ENCODE measurements around the gene PSMD5.

Gene PSMD5

GRCh38 chr9:120768886-120769285 is 73.8 kb downstream of the PSMD5 start:
- Histone ChIP-seq H3K27ac (ENCODE audit: insufficient read depth, low read length, poor library complexity, severe bottlenecking) (no peak overlapping the region), H3K27me3 (replicated peaks; ENCODE audit: control insufficient read depth, insufficient read depth, low read length, poor library complexity, severe bottlenecking) (no peaks in the 10 kb centered on the region), H3K4me1 (ENCODE audit: control insufficient read depth, insufficient read depth, low read length, poor library complexity, severe bottlenecking) (no peaks in the 10 kb centered on the region), H3K4me3 (ENCODE audit: insufficient read depth, low read depth, low read length, poor library complexity, severe bottlenecking) (no peak overlapping the region), H3K36me3 (ENCODE audit: control insufficient read depth, insufficient read depth, low read length) (peaks cover 52% of the 10 kb centered on the region), H3K9me3 (ENCODE audit: control insufficient read depth, low read length) (no peaks in the 10 kb centered on the region)
- DNase-seq = no peak

DNA sequence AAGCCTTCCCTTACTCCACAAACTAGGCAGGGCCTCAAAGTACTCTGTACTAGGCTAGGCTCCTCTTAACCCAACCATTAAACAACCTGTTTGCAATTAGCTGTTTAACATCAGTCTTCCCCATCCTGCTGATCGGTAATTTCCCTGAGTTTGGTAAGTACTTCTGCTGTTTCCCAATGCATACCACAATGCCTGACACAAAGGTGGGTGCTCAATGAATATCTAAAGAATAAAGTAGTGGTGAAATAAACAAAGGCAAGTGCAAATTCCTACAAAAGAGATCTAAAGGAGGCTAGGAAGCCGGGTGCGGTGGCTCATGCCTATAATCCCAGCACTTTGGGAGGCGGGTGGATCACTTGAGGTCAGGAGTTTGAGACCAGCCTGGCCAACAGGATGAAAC is 74.5 kb downstream of the PSMD5 start:
- peaks cover 58% of the 10 kb centered on the region for H3K36me3 ChIP-seq (ENCODE audit: control insufficient read depth, insufficient read depth, low read length)
- no peak overlapping the region for H3K27ac ChIP-seq (ENCODE audit: insufficient read depth, low read length, poor library complexity, severe bottlenecking)
- no peak for DNase-seq
- no peaks in the 10 kb centered on the region for H3K4me1 ChIP-seq (ENCODE audit: control insufficient read depth, insufficient read depth, low read length, poor library complexity, severe bottlenecking)
- no peaks in the 10 kb centered on the region for H3K27me3 ChIP-seq (replicated peaks; ENCODE audit: control insufficient read depth, insufficient read depth, low read length, poor library complexity, severe bottlenecking)
- no peaks in the 10 kb centered on the region for H3K9me3 ChIP-seq (ENCODE audit: control insufficient read depth, low read length)
- H3K4me3 ChIP-seq (ENCODE audit: insufficient read depth, low read depth, low read length, poor library complexity, severe bottlenecking) = no peak overlapping the region

GRCh38 chr9:120767451-120767850 is 75.3 kb downstream of the PSMD5 start:
- H3K27ac ChIP-seq (ENCODE audit: insufficient read depth, low read length, poor library complexity, severe bottlenecking) = no peak overlapping the region
- peaks cover 66% of the 10 kb centered on the region for H3K36me3 ChIP-seq (ENCODE audit: control insufficient read depth, insufficient read depth, low read length)
- no peaks in the 10 kb centered on the region for H3K27me3 ChIP-seq (replicated peaks; ENCODE audit: control insufficient read depth, insufficient read depth, low read length, poor library complexity, severe bottlenecking)
- DNase-seq = no peak
- H3K4me1 ChIP-seq (ENCODE audit: control insufficient read depth, insufficient read depth, low read length, poor library complexity, severe bottlenecking) = no peaks in the 10 kb centered on the region
- H3K4me3 ChIP-seq (ENCODE audit: insufficient read depth, low read depth, low read length, poor library complexity, severe bottlenecking) = no peak overlapping the region
- no peaks in the 10 kb centered on the region for H3K9me3 ChIP-seq (ENCODE audit: control insufficient read depth, low read length)
